Activated CD4-positive, alpha-beta T cell treated with anti-CD3 and anti-CD28 coated beads, Interleukin-2, amount 10 ng/mL, durations not matched to agents 24 days and 14 days (primary cell): ENCODE data around the gene TTLL11. TPM values are rescaled to one million over a fixed set of nuclear protein-coding genes. Genes with fewer than 3 reads are reported as not detected.

Experiments used
- DNase-seq: peaks from one replicate; pipeline ENCODE4 v3.0.0; 2022
- H3K27ac Mint-ChIP-seq: one replicate; pipeline ENCODE4 v1.8.0; 2022; ENCODE audit warnings: mild to moderate bottlenecking, mixed read lengths
- H3K27me3 Mint-ChIP-seq: one replicate; pipeline ENCODE4 v1.8.0; 2022; ENCODE audit warnings: mixed read lengths
- H3K36me3 Mint-ChIP-seq: one replicate; pipeline ENCODE4 v1.8.0; 2022; ENCODE audit warnings: low read depth, mild to moderate bottlenecking, mixed read lengths
- H3K4me1 Mint-ChIP-seq: one replicate; pipeline ENCODE4 v1.8.0; 2021; ENCODE audit warnings: mixed read lengths
- H3K4me3 Mint-ChIP-seq: one replicate; pipeline ENCODE4 v1.8.0; 2022; ENCODE audit warnings: mild to moderate bottlenecking, moderate library complexity, mixed read lengths
- H3K9me3 Mint-ChIP-seq: one replicate; pipeline ENCODE4 v1.8.0; 2021; ENCODE audit warnings: mixed read lengths
- intact Hi-C: fragments of 100-400 bp; cut with micrococcal nuclease; formaldehyde crosslinking; loops from one replicate; pipeline ENCODE4 v1.15.1; 2023
- total RNA-seq: library from RNA; stranded (reverse); gene quantifications from 2 replicates; pipeline ENCODE4 v1.2.3, GENCODE V29; 2022

The TTLL11 gene
- 2.4 and 2.8 TPM in 2 replicates for total RNA-seq

- Mint-ChIP-seq H3K4me3 (peak within 1 kb of the TSS; percentile 81), H3K36me3 (peaks cover 6% of the 10 kb centered on the region), H3K9me3 (no peaks in the 10 kb centered on the region), H3K27me3 (peaks cover 21% of the 10 kb centered on the region), H3K4me1 (peaks cover 34% of the 10 kb centered on the region), H3K27ac (peak within 1 kb of the TSS; percentile 82)
- intact Hi-C loops: loop anchor here (1.0 to 10.0 kb wide), 4 partner anchors 41 to 1378 kb away; partner anchors contain the start of genes MEGF9 and RC3H2
- DNase-seq: peak; percentile 99
Observed at GRCh38 chr9:122092611-122093506, at the start of gene TTLL11. TTLL11 (minus strand) TSS chr9:122093308; CDS start chr9:122093148, 160 bp downstream.

GRCh38 chr9:122141671-122142070, 48.6 kb upstream of the TTLL11 start:
- Mint-ChIP-seq H3K27me3 (no peaks in the 10 kb centered on the region), H3K4me1 (no peaks in the 10 kb centered on the region), H3K36me3 (peaks cover 28% of the 10 kb centered on the region), H3K27ac (no peak overlapping the region), H3K9me3 (no peaks in the 10 kb centered on the region), H3K4me3 (no peak overlapping the region)
- DNase-seq: no peak
- intact Hi-C loops: no loop called here

- no peak for DNase-seq
- no peaks in the 10 kb centered on the region for H3K9me3 Mint-ChIP-seq
- intact Hi-C loops: no loop called here
- H3K36me3 Mint-ChIP-seq: peaks cover 24% of the 10 kb centered on the region
- no peak overlapping the region for H3K27ac Mint-ChIP-seq
- H3K27me3 Mint-ChIP-seq: no peaks in the 10 kb centered on the region
- no peaks in the 10 kb centered on the region for H3K4me1 Mint-ChIP-seq
- no peak overlapping the region for H3K4me3 Mint-ChIP-seq
Observed at GRCh38 chr9:122140368-122141193, 47.5 kb upstream of the TTLL11 start.

DNA sequence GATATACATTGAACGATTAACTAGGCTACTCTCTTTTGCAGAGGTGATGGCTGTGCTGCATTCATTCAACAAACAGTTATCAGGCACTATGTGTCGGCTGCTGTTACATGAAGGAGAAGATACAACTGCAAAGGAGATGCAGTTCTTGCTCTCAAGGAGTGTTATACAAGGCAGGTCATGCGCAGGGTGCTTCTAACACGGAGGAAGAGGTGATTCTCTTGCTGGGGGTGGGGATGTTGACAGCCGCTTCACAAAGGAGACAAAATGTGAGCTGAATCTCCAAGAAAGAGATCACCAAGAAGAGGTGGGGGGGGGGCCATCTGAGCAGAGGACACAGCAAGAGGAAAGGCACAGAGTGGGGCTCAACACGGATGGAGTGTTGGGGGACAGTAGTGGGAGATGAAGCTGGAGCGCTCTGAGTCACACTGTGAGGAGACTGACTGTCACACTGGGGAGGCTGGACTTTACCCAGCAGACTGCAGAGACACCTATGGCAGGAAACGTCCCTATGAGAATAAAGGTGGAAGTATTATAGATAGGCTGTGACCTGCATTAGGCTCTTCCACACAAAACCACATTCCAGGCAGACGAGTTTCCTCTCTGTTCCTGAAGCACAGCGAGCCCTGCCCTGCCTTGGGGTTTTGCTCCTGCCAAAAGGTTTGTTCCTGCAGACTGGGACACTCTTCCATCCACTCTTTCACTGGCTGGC, 45.6 kb upstream of the TTLL11 start:
- H3K27ac Mint-ChIP-seq: no peak overlapping the region
- no peaks in the 10 kb centered on the region for H3K9me3 Mint-ChIP-seq
- H3K36me3 Mint-ChIP-seq: peaks cover 9% of the 10 kb centered on the region
- H3K4me1 Mint-ChIP-seq: no peaks in the 10 kb centered on the region
- DNase-seq: no peak
- H3K27me3 Mint-ChIP-seq: no peaks in the 10 kb centered on the region
- intact Hi-C loops: no loop called here
- H3K4me3 Mint-ChIP-seq: no peak overlapping the region

DNA sequence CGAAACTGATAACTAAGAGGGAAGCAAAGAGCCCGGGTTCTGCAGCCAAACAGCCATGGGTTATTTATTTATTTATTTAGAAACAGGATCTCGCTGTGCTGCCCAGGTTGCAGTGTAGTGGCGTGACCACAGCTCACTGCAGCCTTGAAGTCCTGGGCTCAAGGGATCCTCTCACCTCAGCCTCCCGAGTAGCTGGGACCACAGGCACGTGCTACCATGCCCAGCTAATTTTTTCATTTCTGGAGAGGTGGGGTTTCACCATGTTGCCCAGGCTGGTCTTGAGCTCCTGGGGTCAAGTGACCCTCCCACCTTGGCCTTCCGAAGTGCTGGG, 42.4 kb upstream of the TTLL11 start:
- Mint-ChIP-seq H3K4me1 (no peaks in the 10 kb centered on the region), H3K36me3 (no peaks in the 10 kb centered on the region), H3K9me3 (no peaks in the 10 kb centered on the region), H3K27me3 (peaks cover 13% of the 10 kb centered on the region), H3K27ac (no peak overlapping the region), H3K4me3 (no peak overlapping the region)
- intact Hi-C loops: no loop called here
- DNase-seq: no peak

GRCh38 chr9:122134822-122135528, 41.9 kb upstream of the TTLL11 start:
- peaks cover 13% of the 10 kb centered on the region for H3K27me3 Mint-ChIP-seq

DNA sequence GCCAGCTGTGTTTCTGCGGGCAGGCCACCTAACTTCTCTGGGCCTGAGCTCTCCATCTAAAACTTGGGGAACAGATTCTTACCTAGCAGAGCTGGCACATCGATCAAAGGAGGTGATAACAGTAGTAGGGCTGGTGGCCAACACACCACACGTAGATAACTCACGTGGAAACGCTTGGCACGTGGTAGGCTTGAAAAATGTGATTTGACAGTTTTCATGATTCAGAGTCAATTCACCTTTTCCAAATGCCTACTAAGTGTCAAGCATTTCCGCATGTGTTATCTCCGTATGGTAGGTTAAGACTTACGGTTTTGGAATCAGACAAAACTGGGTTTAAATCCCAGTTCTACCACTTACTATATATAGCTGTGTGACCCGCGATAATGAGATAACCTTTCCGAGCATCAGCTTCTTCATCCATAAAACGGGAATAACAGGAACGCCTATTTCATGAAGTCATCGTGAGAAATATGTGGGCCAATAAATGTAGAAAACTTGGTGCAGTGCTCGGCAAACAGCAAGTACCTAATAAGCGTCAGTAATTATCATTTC, 41.0 kb upstream of the TTLL11 start:
- intact Hi-C loops: no loop called here
- Mint-ChIP-seq H3K9me3 (no peaks in the 10 kb centered on the region), H3K27ac (no peak overlapping the region), H3K4me1 (no peaks in the 10 kb centered on the region), H3K36me3 (no peaks in the 10 kb centered on the region), H3K4me3 (no peak overlapping the region), H3K27me3 (peaks cover 16% of the 10 kb centered on the region)
- DNase-seq: no peak

More at GRCh38 chr9:122134822-122135528, 41.9 kb upstream of the TTLL11 start:
- no peak for DNase-seq
- no peak overlapping the region for H3K27ac Mint-ChIP-seq
- H3K4me1 Mint-ChIP-seq: no peaks in the 10 kb centered on the region
- no peak overlapping the region for H3K4me3 Mint-ChIP-seq
- intact Hi-C loops: no loop called here
- H3K9me3 Mint-ChIP-seq: no peaks in the 10 kb centered on the region
- no peaks in the 10 kb centered on the region for H3K36me3 Mint-ChIP-seq

- Mint-ChIP-seq H3K4me3 (no peak overlapping the region), H3K36me3 (no peaks in the 10 kb centered on the region), H3K9me3 (no peaks in the 10 kb centered on the region), H3K27me3 (peaks cover 19% of the 10 kb centered on the region), H3K27ac (no peak overlapping the region), H3K4me1 (no peaks in the 10 kb centered on the region)
- no peak for DNase-seq
- intact Hi-C loops: no loop called here
Observed at GRCh38 chr9:122133263-122133983, 40.3 kb upstream of the TTLL11 start.

GRCh38 chr9:122132539-122132938, 39.4 kb upstream of the TTLL11 start:
- intact Hi-C loops: no loop called here
- Mint-ChIP-seq H3K4me1 (no peaks in the 10 kb centered on the region), H3K27me3 (peaks cover 25% of the 10 kb centered on the region), H3K4me3 (no peak overlapping the region), H3K27ac (no peak overlapping the region), H3K36me3 (no peaks in the 10 kb centered on the region), H3K9me3 (no peaks in the 10 kb centered on the region)
- no peak for DNase-seq

DNA sequence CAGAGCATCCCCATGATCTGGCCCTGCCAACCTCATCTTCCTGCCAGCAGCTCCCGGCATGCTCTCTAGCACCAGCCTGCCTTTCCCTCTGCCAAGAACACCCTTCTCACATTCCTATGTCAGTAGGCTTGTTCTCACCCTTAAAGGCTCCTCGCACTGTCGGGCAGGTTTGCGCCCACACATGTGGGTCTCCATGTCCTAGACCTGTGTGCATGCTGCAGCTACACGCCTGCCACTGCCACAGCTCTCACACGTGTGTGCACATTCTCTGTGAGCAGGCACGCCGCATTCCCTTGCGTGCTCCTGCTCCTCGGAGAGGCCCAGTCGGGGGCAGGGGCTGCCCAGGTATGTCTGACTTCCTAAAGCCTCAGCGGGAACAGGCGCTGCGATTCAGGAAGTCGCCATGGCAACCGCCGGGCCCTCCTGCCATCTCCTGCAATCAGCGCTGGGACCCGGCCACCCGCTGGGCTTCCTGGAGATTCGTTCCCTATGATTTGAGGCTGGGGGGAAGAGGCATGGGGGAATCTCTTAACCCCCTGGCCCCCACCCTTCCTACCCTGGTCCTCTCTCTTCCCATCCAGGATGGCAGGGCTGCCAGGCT, 38.4 kb upstream of the TTLL11 start:
- Mint-ChIP-seq H3K4me3 (no peak overlapping the region), H3K27me3 (peaks cover 33% of the 10 kb centered on the region), H3K36me3 (no peaks in the 10 kb centered on the region), H3K27ac (no peak overlapping the region), H3K9me3 (no peaks in the 10 kb centered on the region), H3K4me1 (peaks cover 2% of the 10 kb centered on the region)
- DNase-seq: no peak
- intact Hi-C loops: no loop called here

DNA sequence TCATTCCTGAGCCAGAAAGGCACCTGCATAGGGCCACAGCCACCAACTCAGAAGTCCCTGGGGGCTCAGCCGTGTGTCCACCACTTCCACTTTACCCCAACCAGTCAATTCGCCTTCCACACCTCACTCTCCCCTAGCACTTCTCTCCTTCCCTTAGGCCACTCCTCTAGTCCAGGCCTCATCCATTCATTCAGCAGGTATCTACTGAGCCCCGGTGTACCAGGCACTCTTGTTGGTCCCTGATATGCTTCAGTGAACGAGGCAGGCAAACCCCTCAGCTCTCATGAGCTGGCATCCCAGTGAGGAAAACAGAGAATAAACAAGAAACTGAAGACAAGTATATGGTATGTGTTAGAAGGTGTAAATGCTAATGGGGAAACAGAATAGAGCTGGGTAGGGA, 37.7 kb upstream of the TTLL11 start:
- DNase-seq: no peak
- intact Hi-C loops: no loop called here
- Mint-ChIP-seq H3K27ac (no peak overlapping the region), H3K27me3 (peaks cover 40% of the 10 kb centered on the region), H3K9me3 (no peaks in the 10 kb centered on the region), H3K4me3 (no peak overlapping the region), H3K36me3 (no peaks in the 10 kb centered on the region), H3K4me1 (peaks cover 8% of the 10 kb centered on the region)

DNA sequence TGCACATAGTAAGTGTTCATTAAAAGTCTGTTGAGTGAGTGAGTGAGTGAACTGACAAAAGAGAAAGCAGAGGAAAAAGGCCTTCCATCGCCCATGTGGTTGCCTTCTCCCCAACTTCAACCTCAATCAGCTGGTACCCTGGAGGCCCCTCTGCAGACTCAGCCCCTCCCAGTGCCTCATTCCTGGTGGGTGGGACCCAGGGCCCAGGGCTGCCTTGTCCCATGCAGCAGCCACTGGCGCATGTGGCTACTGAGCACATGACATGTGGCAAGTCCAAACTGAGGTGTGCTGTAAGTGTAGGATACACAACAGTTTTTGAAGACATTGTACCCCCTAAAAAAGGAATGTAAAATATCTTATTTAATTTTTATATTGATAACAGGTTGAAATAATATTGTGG, 36.9 kb upstream of the TTLL11 start:
- intact Hi-C loops: loop anchor here (10.0 kb wide), 1 partner anchor 325 kb away; no protein-coding TSS in a partner anchor

More for the DNA sequence above, 36.9 kb upstream of the TTLL11 start:
- Mint-ChIP-seq H3K9me3 (no peaks in the 10 kb centered on the region), H3K36me3 (no peaks in the 10 kb centered on the region), H3K27me3 (peaks cover 46% of the 10 kb centered on the region), H3K4me1 (peaks cover 12% of the 10 kb centered on the region), H3K4me3 (no peak overlapping the region), H3K27ac (no peak overlapping the region)
- DNase-seq: no peak
